Osteocyte (in vitro differentiated cells): ENCODE results near the gene NAA10. TPM values are rescaled to one million over a fixed set of nuclear protein-coding genes. Genes with fewer than 3 reads are reported as not detected.
A peak's percentile ranks its signal among the peaks of the same experiment; 100 is the strongest.

Experiments
- DNase-seq: peaks from one replicate; pipeline ENCODE4 v3.0.0; 2021; ENCODE audit warnings: mixed read lengths; ENCODE audit not compliant: unreplicated experiment; ENCODE audit errors: extremely low spot score
- H3K27ac Mint-ChIP-seq: one replicate; pipeline ENCODE4 v1.8.0; 2021; ENCODE audit warnings: mild to moderate bottlenecking, mixed read lengths; ENCODE audit not compliant: unreplicated experiment
- H3K27me3 Mint-ChIP-seq: one replicate; pipeline ENCODE4 v1.8.0; 2021; ENCODE audit warnings: mixed read lengths; ENCODE audit not compliant: unreplicated experiment
- H3K36me3 Mint-ChIP-seq: one replicate; pipeline ENCODE4 v1.8.0; 2021; ENCODE audit warnings: mixed read lengths; ENCODE audit not compliant: unreplicated experiment
- H3K4me1 Mint-ChIP-seq: one replicate; pipeline ENCODE4 v1.8.0; 2021; ENCODE audit warnings: mixed read lengths; ENCODE audit not compliant: unreplicated experiment
- H3K4me3 Mint-ChIP-seq: one replicate; pipeline ENCODE4 v1.8.0; 2021; ENCODE audit warnings: mild to moderate bottlenecking, moderate library complexity, mixed read lengths; ENCODE audit not compliant: unreplicated experiment
- H3K9me3 Mint-ChIP-seq: one replicate; pipeline ENCODE4 v1.8.0; 2021; ENCODE audit warnings: mixed read lengths; ENCODE audit not compliant: unreplicated experiment
- CTCF ChIP-seq: fragments of 200-600 bp; sonication (generic); IDR thresholded peaks from 2 replicates; pipeline ENCODE4 v1.5.0; 2021; ENCODE audit warnings: antibody characterized with exemption, mild to moderate bottlenecking, moderate library complexity
- total RNA-seq: library from RNA; stranded (reverse); gene quantifications from 2 replicates; pipeline ENCODE4 v1.2.1, GENCODE V29; 2021

The NAA10 gene
- total RNA-seq, 1 donor from 2014 or later: 96.6 TPM

DNA sequence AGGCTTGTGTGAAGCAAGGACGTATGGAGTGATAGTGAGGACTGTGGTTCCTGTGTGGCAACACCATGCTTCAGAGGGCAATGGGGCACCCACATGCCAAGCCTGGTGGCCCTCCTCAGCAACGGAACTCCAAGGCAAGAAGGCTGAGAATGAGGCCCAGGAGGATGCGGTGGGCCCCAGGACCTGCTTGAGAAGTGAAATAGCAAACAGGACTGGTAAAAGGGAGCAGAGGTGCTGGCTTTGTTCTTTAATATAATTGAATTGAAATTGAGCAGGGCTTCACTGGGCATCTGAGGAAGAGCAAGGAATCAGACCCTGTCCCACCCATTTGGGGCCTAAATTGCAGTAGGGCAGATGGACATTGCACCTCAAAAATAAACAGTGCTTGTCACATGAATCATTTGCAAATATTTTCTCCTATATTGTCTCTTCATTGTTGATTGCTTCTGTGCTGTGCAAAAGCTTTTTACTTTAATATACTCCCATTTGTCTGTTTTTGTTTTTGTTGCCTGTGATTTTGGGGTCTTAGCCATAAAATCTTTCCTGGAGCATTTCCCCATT, 40.0 kb upstream of the NAA10 start:
- DNase-seq: no peak
- peak overlapping the region; percentile 23 for H3K27ac Mint-ChIP-seq
- no peaks in the 10 kb centered on the region for H3K9me3 Mint-ChIP-seq
- no peaks in the 10 kb centered on the region for H3K36me3 Mint-ChIP-seq
- no peaks in the 10 kb centered on the region for H3K27me3 Mint-ChIP-seq
- peaks cover 23% of the 10 kb centered on the region for H3K4me1 Mint-ChIP-seq
- no peak for TF ChIP-seq CTCF
- peak overlapping the region; percentile 3 for H3K4me3 Mint-ChIP-seq

DNA sequence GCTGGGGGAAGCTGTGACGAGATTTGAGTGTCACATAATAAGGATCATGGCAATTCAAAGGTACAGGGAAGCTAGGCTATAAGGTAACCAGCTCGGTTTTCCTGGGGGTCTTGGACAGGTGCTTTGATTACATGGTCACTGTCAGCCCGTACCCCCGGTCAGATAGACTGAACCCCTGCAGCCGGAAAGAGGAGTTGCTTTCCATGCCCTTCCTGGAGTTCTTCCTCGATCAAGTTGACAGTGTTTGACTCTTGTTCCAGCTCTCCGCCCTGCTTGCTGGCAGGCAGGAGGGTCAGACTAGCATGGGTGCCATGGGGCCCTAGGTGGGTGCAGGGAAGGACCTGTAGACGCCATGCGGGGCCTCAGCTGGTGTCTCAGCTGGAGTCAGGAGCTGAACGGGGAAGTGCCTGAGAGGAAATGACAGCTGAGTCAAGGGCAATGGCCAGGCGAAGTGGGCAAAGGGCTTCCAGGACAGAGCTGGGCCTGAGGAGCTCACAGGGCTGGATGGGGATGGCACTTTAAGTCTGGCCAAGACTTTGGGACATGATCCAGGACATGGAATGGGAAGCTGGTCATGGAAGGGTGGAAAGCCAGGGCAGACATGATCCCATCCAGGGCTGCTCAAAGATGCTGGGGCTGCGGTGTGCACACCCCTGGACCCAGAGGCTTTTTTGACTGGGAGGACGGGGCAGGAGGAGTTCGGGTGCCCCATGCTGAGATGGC, 39.3 kb upstream of the NAA10 start:
- Mint-ChIP-seq H3K4me1 (peaks cover 29% of the 10 kb centered on the region), H3K27ac (peak overlapping the region; percentile 23), H3K27me3 (no peaks in the 10 kb centered on the region), H3K9me3 (no peaks in the 10 kb centered on the region), H3K36me3 (no peaks in the 10 kb centered on the region), H3K4me3 (peak overlapping the region; percentile 32)
- DNase-seq: no peak
- TF ChIP-seq CTCF: no peak

DNA sequence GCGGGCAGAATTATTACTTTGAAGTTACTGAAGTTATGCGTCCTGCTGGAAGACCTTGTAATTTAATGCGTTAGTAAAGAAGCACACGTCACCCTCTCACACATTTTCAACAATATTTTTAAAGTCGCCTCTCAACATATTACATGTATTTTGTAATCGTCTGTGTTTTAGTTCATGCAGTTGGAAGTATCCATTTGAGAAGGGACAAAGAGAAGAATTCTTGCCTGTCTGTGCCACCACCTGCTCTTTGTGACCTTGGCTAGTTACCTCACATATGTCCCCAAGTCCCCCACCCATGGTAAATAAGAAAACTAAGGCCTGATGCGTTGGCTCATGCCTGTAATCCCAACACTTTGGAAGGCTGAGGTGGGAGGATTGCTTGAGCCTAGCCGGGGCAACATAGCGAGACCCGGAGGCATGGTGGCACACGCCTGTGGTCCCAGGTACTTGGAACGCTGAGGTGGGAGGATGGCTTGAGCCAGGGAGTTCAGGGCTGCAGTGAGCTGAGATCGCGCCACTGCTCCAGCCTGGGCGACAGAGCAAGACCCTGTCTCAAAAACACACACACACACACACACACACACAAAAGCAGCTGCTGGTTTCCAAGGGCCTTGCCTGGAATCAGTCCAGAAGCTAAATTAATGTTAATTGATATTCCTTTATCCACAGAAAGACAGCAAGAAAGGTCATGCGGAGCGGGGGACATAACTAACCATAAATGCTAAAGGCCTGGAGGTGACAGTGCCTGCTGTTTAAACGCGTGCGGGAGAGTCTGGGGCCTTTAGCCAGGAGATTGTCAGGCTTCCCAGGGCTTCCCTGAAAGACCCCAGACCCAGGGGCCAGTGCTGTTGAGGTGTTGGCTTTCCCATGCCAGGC, 38.5 kb upstream of the NAA10 start:
- H3K4me1 Mint-ChIP-seq: peaks cover 37% of the 10 kb centered on the region
- peak overlapping the region; percentile 94 for H3K27ac Mint-ChIP-seq
- TF ChIP-seq CTCF: no peak
- H3K36me3 Mint-ChIP-seq: no peaks in the 10 kb centered on the region
- H3K4me3 Mint-ChIP-seq: peak overlapping the region; percentile 85
- H3K9me3 Mint-ChIP-seq: no peaks in the 10 kb centered on the region
- no peaks in the 10 kb centered on the region for H3K27me3 Mint-ChIP-seq
- DNase-seq: no peak

GRCh38 chrX:153972368-153973126, 37.7 kb upstream of the NAA10 start, which contains the start of gene TMEM187:
Gene TMEM187, plus strand, starts transcription at chrX:153972754. Its CDS starts 9,309 bp downstream, at chrX:153982063.
- Mint-ChIP-seq H3K4me3 (peak within 1 kb of the TSS; percentile 100), H3K27me3 (no peaks in the 10 kb centered on the region), H3K4me1 (peaks cover 45% of the 10 kb centered on the region)

More at GRCh38 chrX:153972368-153973126, 37.7 kb upstream of the NAA10 start, which contains the start of gene TMEM187:
- no peaks in the 10 kb centered on the region for H3K9me3 Mint-ChIP-seq
- peak within 1 kb of the TSS; percentile 100 for H3K27ac Mint-ChIP-seq
- H3K36me3 Mint-ChIP-seq: no peaks in the 10 kb centered on the region
- TF ChIP-seq CTCF: no peak
- peak; percentile 98 for DNase-seq
